K562 (cell line): ENCODE measurements around the gene HAVCR1. TPM values are rescaled to one million over a fixed set of nuclear protein-coding genes. Genes with fewer than 3 reads are reported as not detected.

Experiments used
- ATAC-seq: fragments of 200-7000 bp; cut with Tn5 transposase; 3 replicates; pipeline ENCODE4 v1.9.1; 2020; ENCODE audit warnings: moderate library complexity
- BruUV-seq: library from RNA; stranded (reverse); fragments of 400-500 nt; replicated peaks from 2 replicates; lab custom pipeline; 2021; lab: Mats Ljungman, UMichigan
- CTCF ChIA-PET: fragments of 300-600 bp; formaldehyde crosslinking; extraction: SDS; loops from one replicate; lab custom pipeline; 2021; ENCODE audit warnings: low intra/inter-chr PET ratio; lab: Yijun Ruan, JAX
- POLR2A ChIA-PET: fragments of 300-600, 350-650 bp; sonication (Branson Sonifier 250); formaldehyde crosslinking; extraction: SDS; loops from one replicate; lab custom pipeline; 2021; ENCODE audit warnings: antibody characterized with exemption, inconsistent platforms; lab: Yijun Ruan, JAX
- DNase-seq, 4 experiments: peaks; one replicate each; pipeline versions ENCODE4 v3.0.0 to v3.0.0-alpha.2; 2011 to 2018; ENCODE audit warnings: low spot score in 3 of 4, mixed read lengths in 3 of 4; ENCODE audit errors: extremely low read depth in 1 of 4
- FAIRE-seq: peaks from 2 replicates; lab custom pipeline; 2011; peaks lifted over from hg19 to GRCh38; lab: Jason Lieb, UNC
- H2AFZ ChIP-seq: 2 replicates; pipeline ENCODE4 v1.6.0; 2011; ENCODE audit warnings: low read depth, low read length, control low read depth, inconsistent platforms
- H3K27ac ChIP-seq: fragments of 200-600 bp; 3 replicates; pipeline ENCODE4 v1.8.0; 2011; ENCODE audit warnings: low read depth, mild to moderate bottlenecking, control low read depth, inconsistent platforms, low read length, moderate library complexity, mixed read lengths; ENCODE audit errors: extremely low read depth
- H3K27me3 ChIP-seq, 2 experiments: fragments of 300-600 bp in 1 of 2; 2 replicates in 1 of 2; 3 replicates in 1 of 2; pipeline versions ENCODE4 v1.6.0 to v1.8.0; 2011; ENCODE audit warnings: inconsistent platforms in 2 of 2, low read length in 2 of 2, mild to moderate bottlenecking in 1 of 2, mixed read lengths in 1 of 2, moderate library complexity in 1 of 2; ENCODE audit not compliant: control insufficient read depth in 2 of 2, insufficient read depth in 2 of 2
- H3K36me3 ChIP-seq: fragments of 300-600 bp; 3 replicates; pipeline ENCODE4 v1.8.0; 2011; ENCODE audit warnings: mild to moderate bottlenecking, low read length, inconsistent platforms; ENCODE audit not compliant: control insufficient read depth, insufficient read depth
- H3K4me1 ChIP-seq, 2 experiments: fragments of 200-600 bp in 1 of 2; replicated peaks in 1 of 2; 2 replicates in 1 of 2; 3 replicates in 1 of 2; pipeline versions ENCODE4 v1.5.1 to v1.8.0; 2011; ENCODE audit warnings: inconsistent platforms in 2 of 2, low read length in 2 of 2, mild to moderate bottlenecking in 1 of 2, mixed read lengths in 1 of 2, moderate library complexity in 1 of 2; ENCODE audit not compliant: control insufficient read depth in 2 of 2, insufficient read depth in 2 of 2
- H3K4me2 ChIP-seq: 2 replicates; pipeline ENCODE4 v1.6.1; 2011; ENCODE audit warnings: low read length, control low read depth, inconsistent platforms, mixed read lengths; ENCODE audit not compliant: insufficient read depth
- H3K4me3 ChIP-seq: fragments of 200-600 bp; sonication (generic), shearing (Covaris generic); 2 replicates; pipeline ENCODE4 v1.5.1; 2016; ENCODE audit warnings: control low read depth, inconsistent platforms
- H3K79me2 ChIP-seq: fragments of 200-600 bp; 3 replicates; pipeline ENCODE4 v1.8.0; 2011; ENCODE audit warnings: low read length, inconsistent platforms; ENCODE audit not compliant: control insufficient read depth, insufficient read depth
- H3K9ac ChIP-seq, 2 experiments: 2 replicates each; pipeline versions ENCODE4 v1.6.0 to v1.6.1; 2011; ENCODE audit warnings: low read depth in 2 of 2, low read length in 2 of 2, control low read depth in 1 of 2, inconsistent platforms in 1 of 2, mild to moderate bottlenecking in 1 of 2, mixed read lengths in 1 of 2; ENCODE audit not compliant: insufficient read depth in 1 of 2
- H3K9me1 ChIP-seq: one replicate; pipeline ENCODE4 v1.6.0; 2011; ENCODE audit warnings: inconsistent platforms, mild to moderate bottlenecking, low read length, moderate library complexity; ENCODE audit not compliant: control insufficient read depth, insufficient read depth
- H3K9me3 ChIP-seq: replicated peaks from 2 replicates; pipeline ENCODE4 v1.5.1; 2011; ENCODE audit warnings: low read depth, low read length, inconsistent platforms; ENCODE audit not compliant: control insufficient read depth, insufficient read depth
- H4K20me1 ChIP-seq: replicated peaks from 2 replicates; pipeline ENCODE4 v1.6.1; 2011; ENCODE audit warnings: low read length, inconsistent platforms, mixed read lengths; ENCODE audit not compliant: control insufficient read depth, insufficient read depth
- HNRNPH1 ChIP-seq: fragments of 200-400 bp; formaldehyde crosslinking; optimal IDR thresholded peaks from 2 replicates; pipeline ENCODE3; 2017; ENCODE audit warnings: low read depth, mild to moderate bottlenecking, low read length, moderate library complexity
- PCBP2 ChIP-seq: fragments of 200-400 bp; formaldehyde crosslinking; IDR thresholded peaks from 2 replicates; pipeline ENCODE4 v1.6.1; 2018; ENCODE audit warnings: low read length, low read depth, mild to moderate bottlenecking, moderate library complexity; ENCODE audit not compliant: poor library complexity, severe bottlenecking
- WGBS: fragments of 100-300 bp; shearing (Covaris generic); methylation state at CpG from one replicate; pipeline ENCODE4 v1.1.6; 2016; ENCODE audit warnings: low coverage, mixed read lengths; ENCODE audit not compliant: insufficient coverage; ENCODE audit errors: missing lambda C conversion rate; 5-methylcytosine and 5-hydroxymethylcytosine counted together
- in situ Hi-C: fragments of 300-500 bp; cut with MboI; formaldehyde crosslinking; loops from 4 replicates; pipeline ENCODE4 v1.15.0; 2018; ENCODE audit warnings: inconsistent platforms, mixed read lengths
- intact Hi-C: fragments of 100-400 bp; cut with micrococcal nuclease; formaldehyde crosslinking; loops from 2 replicates; pipeline ENCODE4 v1.14.2; 2022
- polyA plus RNA-seq, 8 experiments: library from polyadenylated mRNA; depleted of rRNA in 4 of 8; stranded (reverse) in 5 of 8; unstranded in 3 of 8; fragments of >200 nt; fragmentation: Nextera tagmentation in 2 of 8; fragmentation: Illumina TruSeq in 1 of 8; extraction: Ambion mirVana in 2 of 8; extraction: Trizol in 1 of 8; gene quantifications; 2 replicates each; pipeline versions ENCODE4 v1.2.1 to v1.2.3, GENCODE V29; 2011 to 2014; ENCODE audit warnings: inconsistent platforms in 1 of 8, missing spikeins in 1 of 8
- total RNA-seq, 7 experiments: library from RNA; depleted of rRNA in 6 of 7; stranded (reverse); fragments of >200 nt in 6 of 7; fragmentation: Illumina TruSeq in 2 of 7; extraction: Trizol in 2 of 7; gene quantifications; 2 replicates each; pipeline versions ENCODE4 v1.2.1 to v1.2.3, GENCODE V29; 2011 to 2021; ENCODE audit warnings: low replicate concordance in 1 of 7
- TF ChIP-seq, protein P1 (sequence below), 2 experiments: fragments of 150-350 bp in 1 of 2; IDR thresholded peaks; 2 replicates each; pipeline ENCODE4 v1.6.1; 2012 to 2016; ENCODE audit warnings: low read depth in 2 of 2, low read length in 2 of 2, mild to moderate bottlenecking in 1 of 2, moderate library complexity in 1 of 2
- TF ChIP-seq, protein P2 (sequence below): sonication (generic); formaldehyde crosslinking; IDR thresholded peaks from 2 replicates; pipeline ENCODE4 v1.8.1; 2023; ENCODE audit warnings: mild to moderate bottlenecking, missing genetic modification reagents

HAVCR1 gene
- total and polyA plus RNA-seq, 9 of the 15 experiments (the other 6 are each of a cell fraction or from before 2014, with no cell fraction given): 0.04 TPM; not detected in 8

DNA sequence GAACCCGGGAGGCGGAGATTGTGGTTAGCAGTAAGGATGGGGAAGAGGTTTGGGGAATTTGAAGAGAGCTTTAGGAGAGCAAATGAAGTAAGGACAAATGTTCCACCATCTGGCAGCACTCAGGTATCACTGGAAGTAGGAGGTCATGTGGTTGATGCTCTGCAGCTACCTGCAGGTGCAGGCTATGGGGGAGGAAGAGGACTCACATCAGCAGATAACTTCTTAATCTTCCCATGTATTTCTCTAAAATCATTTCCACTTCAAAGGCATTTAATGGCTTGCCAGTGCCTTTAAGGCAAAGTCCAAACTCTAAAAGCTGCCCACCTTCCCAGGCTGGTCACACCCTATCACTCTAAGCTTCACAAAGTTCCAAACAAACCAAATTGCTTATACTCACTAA is 8.1 kb upstream of the HAVCR1 start:
- Histone ChIP-seq H3K36me3 (no peaks in the 10 kb centered on the region), H4K20me1 (no peaks in the 10 kb centered on the region), H3K9me3 (no peaks in the 10 kb centered on the region), H3K9ac (no peak overlapping the region), H3K27me3 (peaks cover 0 to 9% of the 10 kb centered on the region in 2 experiments; a peak in 2 of 5 replicates), H3K79me2 (no peaks in the 10 kb centered on the region), H2AFZ (no peak overlapping the region), H3K4me3 (no peak overlapping the region), H3K9me1 (no peaks in the 10 kb centered on the region)
- POLR2A ChIA-PET: no interaction called here
- no peak for FAIRE-seq
- DNase-seq: no peak
- intact Hi-C loops: no loop called here
- TF ChIP-seq, protein P1, sequence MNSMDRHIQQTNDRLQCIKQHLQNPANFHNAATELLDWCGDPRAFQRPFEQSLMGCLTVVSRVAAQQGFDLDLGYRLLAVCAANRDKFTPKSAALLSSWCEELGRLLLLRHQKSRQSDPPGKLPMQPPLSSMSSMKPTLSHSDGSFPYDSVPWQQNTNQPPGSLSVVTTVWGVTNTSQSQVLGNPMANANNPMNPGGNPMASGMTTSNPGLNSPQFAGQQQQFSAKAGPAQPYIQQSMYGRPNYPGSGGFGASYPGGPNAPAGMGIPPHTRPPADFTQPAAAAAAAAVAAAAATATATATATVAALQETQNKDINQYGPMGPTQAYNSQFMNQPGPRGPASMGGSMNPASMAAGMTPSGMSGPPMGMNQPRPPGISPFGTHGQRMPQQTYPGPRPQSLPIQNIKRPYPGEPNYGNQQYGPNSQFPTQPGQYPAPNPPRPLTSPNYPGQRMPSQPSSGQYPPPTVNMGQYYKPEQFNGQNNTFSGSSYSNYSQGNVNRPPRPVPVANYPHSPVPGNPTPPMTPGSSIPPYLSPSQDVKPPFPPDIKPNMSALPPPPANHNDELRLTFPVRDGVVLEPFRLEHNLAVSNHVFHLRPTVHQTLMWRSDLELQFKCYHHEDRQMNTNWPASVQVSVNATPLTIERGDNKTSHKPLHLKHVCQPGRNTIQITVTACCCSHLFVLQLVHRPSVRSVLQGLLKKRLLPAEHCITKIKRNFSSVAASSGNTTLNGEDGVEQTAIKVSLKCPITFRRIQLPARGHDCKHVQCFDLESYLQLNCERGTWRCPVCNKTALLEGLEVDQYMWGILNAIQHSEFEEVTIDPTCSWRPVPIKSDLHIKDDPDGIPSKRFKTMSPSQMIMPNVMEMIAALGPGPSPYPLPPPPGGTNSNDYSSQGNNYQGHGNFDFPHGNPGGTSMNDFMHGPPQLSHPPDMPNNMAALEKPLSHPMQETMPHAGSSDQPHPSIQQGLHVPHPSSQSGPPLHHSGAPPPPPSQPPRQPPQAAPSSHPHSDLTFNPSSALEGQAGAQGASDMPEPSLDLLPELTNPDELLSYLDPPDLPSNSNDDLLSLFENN (IDR thresholded peaks at IDR 0.05; ENCODE audit: low read depth in 2 of 2, low read length in 2 of 2): no peak
- TF ChIP-seq PCBP2 (no peak), HNRNPH1 (no peak)
- TF ChIP-seq, protein P2, sequence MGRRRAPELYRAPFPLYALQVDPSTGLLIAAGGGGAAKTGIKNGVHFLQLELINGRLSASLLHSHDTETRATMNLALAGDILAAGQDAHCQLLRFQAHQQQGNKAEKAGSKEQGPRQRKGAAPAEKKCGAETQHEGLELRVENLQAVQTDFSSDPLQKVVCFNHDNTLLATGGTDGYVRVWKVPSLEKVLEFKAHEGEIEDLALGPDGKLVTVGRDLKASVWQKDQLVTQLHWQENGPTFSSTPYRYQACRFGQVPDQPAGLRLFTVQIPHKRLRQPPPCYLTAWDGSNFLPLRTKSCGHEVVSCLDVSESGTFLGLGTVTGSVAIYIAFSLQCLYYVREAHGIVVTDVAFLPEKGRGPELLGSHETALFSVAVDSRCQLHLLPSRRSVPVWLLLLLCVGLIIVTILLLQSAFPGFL (CRISPR knock-in tag): no peak
- TF ChIP-seq, all 486 proteins: peak for 0
- Histone ChIP-seq H3K4me1 (no peaks in the 10 kb centered on the region), H3K4me2 (no peak overlapping the region), H3K27ac (no peak overlapping the region)
- CTCF ChIA-PET: no interaction called here
- in situ Hi-C loops: no loop called here
- no TSS peak for BruUV-seq
- 0% methylated on average over 2 of the region's 2 CpGs for WGBS
- ATAC-seq: no peak
